ENCODE measurements around the gene ARFGEF3. TPM values are rescaled to one million over a fixed set of nuclear protein-coding genes. Genes with fewer than 3 reads are reported as not detected.

The ARFGEF3 gene
- total and polyA plus RNA-seq, 10 of the 15 experiments (the other 5 are each of a cell fraction or from before 2014, with no cell fraction given) = under 0.01 to 0.08 (median 0.02) TPM; not detected in 1

- ChIA-PET CTCF (interaction anchor here (1.4 kb wide), 1 partner anchor 12 kb away, joined by 3 read pairs; no protein-coding TSS in a partner anchor), RAD21 (ENCODE audit: unreplicated experiment) (no interaction called here), SMC1A (ENCODE audit: uncharacterized antibody, unreplicated experiment) (no interaction called here), POLR2A (no interaction called here)
- no peaks in the 10 kb centered on the region for H3K79me2 ChIP-seq (ENCODE audit: control insufficient read depth, insufficient read depth, low read length)
- in situ Hi-C loops (cut with MboI) (no loop called here), intact Hi-C loops (cut with micrococcal nuclease; ENCODE audit: unreplicated experiment) (no loop called here)
- no peaks in the 10 kb centered on the region for H3K9me3 ChIP-seq (replicated peaks; ENCODE audit: control insufficient read depth, insufficient read depth, low read length)
- H3K4me2 ChIP-seq (ENCODE audit: control insufficient read depth, insufficient read depth) = no peak overlapping the region
- FAIRE-seq = no peak
- H3K4me1 ChIP-seq (ENCODE audit: control insufficient read depth, insufficient read depth, low read length) = no peaks in the 10 kb centered on the region
- H4K20me1 ChIP-seq (ENCODE audit: control insufficient read depth, insufficient read depth) = no peaks in the 10 kb centered on the region
- no peak for DNase-seq (ENCODE audit: low read depth, low spot score)
- no peak overlapping the region for H3K27ac ChIP-seq (ENCODE audit: control insufficient read depth, insufficient read depth)
- no TSS peak for BruUV-seq (replicated peaks)
- H3K4me3 ChIP-seq = no peak overlapping the region
- H3K9ac ChIP-seq (ENCODE audit: control insufficient read depth, insufficient read depth, low read length) = no peak overlapping the region
- WGBS (ENCODE audit: insufficient coverage, insufficient replicate concordance, low lambda C conversion rate, missing lambda C conversion rate) = 13% methylated on average over 3 of the region's 3 CpGs
- H3K36me3 ChIP-seq (ENCODE audit: control insufficient read depth in 2 of 2, insufficient read depth in 2 of 2, low read length in 1 of 2) = no peaks in the 10 kb centered on the region
- ATAC-seq = no peak
- H2AFZ ChIP-seq (ENCODE audit: control insufficient read depth, low read depth, low read length) = no peak overlapping the region
- H3K27me3 ChIP-seq (replicated peaks in 1 of 2; ENCODE audit: control insufficient read depth in 2 of 2, insufficient read depth in 2 of 2, low read length in 1 of 2) = peaks cover 0 to 2% of the 10 kb centered on the region in 2 experiments; a peak in 1 of 4 replicates
- TF ChIP-seq E2F4 (IDR thresholded peaks at IDR 0.05; ENCODE audit: low read depth, low read length) = no peak
- no peak for TF ChIP-seq SPI1 (IDR thresholded peaks at IDR 0.05; ENCODE audit: borderline replicate concordance, insufficient read depth, low read depth, low read length)
- no peak for TF ChIP-seq HDAC6 (IDR thresholded peaks at IDR 0.05; ENCODE audit: unreplicated experiment)
- TF ChIP-seq PAX8 (IDR thresholded peaks at IDR 0.05) = no peak
- no peak for TF ChIP-seq BACH1 (IDR thresholded peaks at IDR 0.05; ENCODE audit: borderline replicate concordance)
- TF ChIP-seq TCF3 (IDR thresholded peaks at IDR 0.05; ENCODE audit: borderline replicate concordance, insufficient read depth, low read depth, low read length) = no peak
- no peak for TF ChIP-seq CEBPB (IDR thresholded peaks at IDR 0.05; ENCODE audit: borderline replicate concordance in 1 of 2, low read depth in 2 of 2, low read length in 2 of 2)
- TF ChIP-seq JUND (IDR thresholded peaks at IDR 0.05; ENCODE audit: low read depth, low read length) = no peak
- TF ChIP-seq FOXM1 (IDR thresholded peaks at IDR 0.05; ENCODE audit: low read depth, low read length) = no peak
- no peak for TF ChIP-seq CEBPZ (IDR thresholded peaks at IDR 0.05; ENCODE audit: low read depth, low read length)
- no peak for TF ChIP-seq ZBTB33 (IDR thresholded peaks at IDR 0.05)
- no peak for TF ChIP-seq ETV6 (conservative IDR thresholded peaks at IDR 0.05 in 1 of 2, IDR thresholded peaks at IDR 0.05 in 1 of 2; ENCODE audit: borderline replicate concordance in 1 of 2, low read depth in 1 of 2)
- TF ChIP-seq POLR2A (IDR thresholded peaks at IDR 0.05; ENCODE audit: low read depth, low read length) = no peak
- no peak for TF ChIP-seq NKRF (conservative IDR thresholded peaks at IDR 0.05)
Measured at GRCh38 chr6:138246650-138247440, 85.1 kb downstream of the ARFGEF3 start.

Measured in GM12878 (cell line).